ENCODE measurements around the gene ZNF423.
"Not testable (repeated sequence)": the region's sequence is repeated elsewhere in the genome, so short reads cannot be mapped to it uniquely, and the experiment has no call there.

Gene ZNF423

GRCh38 chr16:49855822-49856671 is at the start of gene ZNF423:
Gene ZNF423 (minus strand): TSS chr16:49856112. CDS start chr16:49855774, 338 bp downstream.
- DNase-seq (ENCODE audit: low spot score): no peak

DNA sequence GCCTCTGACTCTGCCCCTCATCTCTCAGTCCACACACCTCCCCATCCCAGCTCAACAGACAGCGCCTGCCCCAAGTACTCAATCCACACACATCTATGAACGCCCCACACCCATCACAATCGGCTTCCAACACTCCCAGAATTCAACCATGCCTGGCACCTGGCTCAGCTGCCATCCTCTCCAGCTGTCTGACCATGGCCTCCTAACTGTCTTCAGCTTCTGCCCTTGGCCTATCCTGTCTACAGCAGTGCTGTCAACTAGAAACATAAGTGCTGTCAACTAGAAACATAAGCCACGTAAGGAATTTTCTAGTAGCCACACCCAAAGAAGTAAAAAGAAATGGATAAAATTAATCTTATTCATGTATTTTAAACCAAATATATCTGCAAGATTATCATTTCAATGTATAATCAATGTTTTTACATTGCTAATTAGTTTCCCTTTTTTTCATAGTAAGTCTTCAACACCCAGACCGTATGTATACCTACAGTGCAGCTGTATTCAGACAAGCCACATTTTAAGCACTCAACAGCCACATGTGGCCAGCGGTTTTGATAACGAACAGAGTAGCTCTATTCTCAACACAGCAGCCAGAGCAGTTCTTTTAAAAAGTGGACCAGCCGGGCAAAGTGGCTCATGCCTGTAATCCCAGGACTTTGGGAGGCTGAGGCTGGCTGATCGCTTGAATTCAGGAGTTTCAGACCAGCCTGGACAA is 48.6 kb upstream of the ZNF423 start:
- DNase-seq (ENCODE audit: low spot score): no peak

GRCh38 chr16:49902908-49903307 is 47.0 kb upstream of the ZNF423 start:
- DNase-seq (ENCODE audit: low spot score): no peak

GRCh38 chr16:49901711-49902110 is 45.8 kb upstream of the ZNF423 start:
- DNase-seq (ENCODE audit: low spot score): no peak

DNA sequence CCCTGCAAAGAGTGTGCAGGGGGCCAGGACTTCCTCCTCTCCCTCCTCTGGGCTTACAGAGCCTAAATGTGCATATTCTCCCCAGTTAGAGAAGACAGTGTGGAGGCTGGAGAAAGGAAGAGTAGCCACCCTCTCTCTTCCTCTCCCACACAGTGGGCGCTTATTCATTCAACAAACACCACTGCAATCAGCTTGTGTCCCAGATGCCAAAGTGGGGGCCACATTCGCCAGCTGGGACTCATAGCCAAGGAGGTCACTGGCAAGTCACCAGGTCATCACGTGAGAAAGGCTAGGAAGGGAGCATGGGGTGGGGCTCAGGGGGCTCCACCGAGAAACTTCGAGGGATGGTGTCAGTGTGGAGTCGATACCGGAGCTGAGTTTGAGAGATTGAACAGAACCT is 45.0 kb upstream of the ZNF423 start:
- no peak for DNase-seq (ENCODE audit: low spot score)

- DNase-seq (ENCODE audit: low spot score): no peak
Measured at GRCh38 chr16:49899991-49900695, 44.2 kb upstream of the ZNF423 start.

DNA sequence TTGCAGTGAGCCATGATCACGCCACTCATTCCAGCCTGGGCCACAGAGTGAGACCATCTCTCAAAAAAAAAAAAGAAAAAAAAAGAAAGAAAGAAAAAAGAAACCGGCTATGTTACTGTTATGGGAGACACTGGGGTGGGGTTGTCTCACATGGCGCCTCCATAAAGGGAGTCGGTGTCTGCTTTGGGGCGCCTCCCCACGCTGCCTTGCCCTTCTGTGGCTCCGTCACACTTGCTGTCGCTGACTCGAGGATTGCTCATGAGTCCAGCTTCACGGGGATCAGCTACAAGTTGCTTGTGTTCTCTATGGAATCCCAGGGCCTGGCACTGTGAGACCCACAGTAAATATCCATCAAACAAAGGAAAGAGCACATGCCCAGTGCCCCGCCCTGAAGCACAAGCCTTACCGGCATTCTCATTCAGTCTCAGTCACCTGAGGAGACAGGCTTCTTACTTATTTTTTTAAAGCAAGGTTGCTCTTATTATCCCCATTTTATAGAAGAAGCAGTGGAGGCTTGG is 40.6 kb upstream of the ZNF423 start:
- no peak for DNase-seq (ENCODE audit: low spot score)

DNA sequence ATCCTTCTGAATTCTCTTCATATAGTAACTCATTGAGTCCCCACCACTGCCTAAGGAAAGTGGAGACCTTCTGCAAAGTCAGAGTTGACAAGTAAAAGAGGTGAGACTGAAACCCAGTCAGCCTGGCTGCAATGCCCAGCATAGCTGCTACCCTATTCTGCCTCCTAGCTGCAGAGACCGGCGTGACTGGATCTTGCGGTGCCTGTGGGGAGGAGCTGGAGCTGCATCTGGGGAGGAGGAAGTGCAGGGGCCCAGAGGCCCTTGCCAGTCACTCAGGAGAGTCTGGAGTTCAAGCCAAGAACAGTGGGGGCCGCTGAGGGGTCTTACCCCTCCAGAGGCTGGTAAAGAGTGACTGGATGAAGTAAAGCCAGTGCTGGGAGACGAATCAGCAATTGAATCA is 35.0 kb upstream of the ZNF423 start:
- no peak for DNase-seq (ENCODE audit: low spot score)

DNA sequence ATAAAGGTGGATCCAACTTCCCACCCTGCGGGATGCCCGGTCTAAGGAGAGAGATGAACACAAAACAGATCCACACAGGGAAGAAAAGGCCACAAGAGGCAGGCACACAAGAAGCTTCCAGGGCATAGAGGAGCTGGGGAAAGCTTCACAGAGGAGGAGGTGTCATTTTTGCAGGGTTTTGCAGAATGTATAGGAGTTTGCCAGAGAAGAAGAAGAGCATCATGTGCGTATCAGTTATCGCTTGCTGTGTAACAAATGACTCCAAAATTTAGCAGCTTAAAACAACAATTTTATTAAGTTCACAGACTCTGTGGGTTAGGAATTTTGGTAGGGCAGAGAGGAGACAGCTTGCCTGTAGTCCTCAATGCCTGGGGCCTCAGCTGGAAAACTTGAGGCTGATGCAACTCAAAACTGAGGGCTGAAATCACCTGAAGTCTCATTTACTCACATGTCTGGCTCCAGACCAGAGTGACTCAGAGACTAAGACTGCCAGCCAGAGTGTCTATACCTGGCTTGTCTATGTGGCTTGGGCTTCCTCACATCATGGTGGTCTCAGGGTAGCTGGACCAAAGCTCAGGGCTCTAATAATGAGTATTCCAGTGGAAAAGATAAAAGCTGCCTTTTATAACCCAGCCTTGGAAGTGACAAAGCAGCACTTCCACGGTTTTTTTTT is 33.9 kb upstream of the ZNF423 start:
- DNase-seq (ENCODE audit: low spot score): peak; percentile 26

- no peak for DNase-seq (ENCODE audit: low spot score)
Measured at GRCh38 chr16:49886554-49887094, 30.7 kb upstream of the ZNF423 start.

DNA sequence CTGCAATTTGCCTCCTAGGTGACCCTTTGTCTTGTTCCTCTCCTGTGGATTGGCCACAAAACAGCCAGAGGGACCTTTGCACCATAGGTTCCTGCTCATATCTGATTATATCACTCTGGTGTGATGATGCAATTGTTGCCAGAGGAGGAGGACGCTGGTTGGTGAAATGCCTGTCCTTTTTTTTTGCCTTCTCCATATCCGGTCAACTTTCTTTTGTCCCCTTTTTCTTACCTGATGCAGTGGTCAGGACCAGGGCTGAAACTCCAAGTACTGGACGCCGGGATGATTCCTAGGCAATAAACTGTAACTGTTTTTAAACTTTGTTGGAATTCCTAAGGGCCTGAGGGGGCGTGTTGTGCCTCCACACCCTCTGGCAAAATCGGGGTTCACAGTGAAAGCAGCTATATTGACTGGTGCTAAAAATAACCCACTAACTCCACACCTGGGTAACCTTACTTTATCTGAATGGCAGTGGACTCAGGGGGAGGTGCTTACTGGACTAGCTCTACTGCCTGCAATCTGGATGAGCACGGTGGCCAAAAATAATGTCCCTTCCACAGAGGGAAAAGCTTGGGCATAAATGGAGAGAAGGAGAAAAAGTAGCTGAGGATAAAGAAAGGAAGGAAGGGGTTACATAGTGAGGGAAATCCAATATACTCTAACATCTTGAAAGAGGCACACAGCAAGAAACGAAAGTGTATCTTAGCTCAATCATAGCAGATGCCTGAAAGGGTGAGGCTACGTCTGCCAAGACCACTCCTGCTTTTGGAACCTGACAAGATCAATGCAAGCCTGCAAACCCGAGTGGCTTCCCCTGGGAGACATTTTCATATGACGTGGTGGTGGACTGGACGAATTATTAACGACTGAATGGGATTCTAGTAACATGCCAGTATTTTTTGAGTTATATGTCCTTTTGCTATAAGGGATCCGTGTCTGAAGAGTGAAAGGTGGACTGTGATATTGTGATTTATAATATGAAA is 28.4 kb upstream of the ZNF423 start:
- peak; percentile 67 for DNase-seq (ENCODE audit: low spot score)

DNA sequence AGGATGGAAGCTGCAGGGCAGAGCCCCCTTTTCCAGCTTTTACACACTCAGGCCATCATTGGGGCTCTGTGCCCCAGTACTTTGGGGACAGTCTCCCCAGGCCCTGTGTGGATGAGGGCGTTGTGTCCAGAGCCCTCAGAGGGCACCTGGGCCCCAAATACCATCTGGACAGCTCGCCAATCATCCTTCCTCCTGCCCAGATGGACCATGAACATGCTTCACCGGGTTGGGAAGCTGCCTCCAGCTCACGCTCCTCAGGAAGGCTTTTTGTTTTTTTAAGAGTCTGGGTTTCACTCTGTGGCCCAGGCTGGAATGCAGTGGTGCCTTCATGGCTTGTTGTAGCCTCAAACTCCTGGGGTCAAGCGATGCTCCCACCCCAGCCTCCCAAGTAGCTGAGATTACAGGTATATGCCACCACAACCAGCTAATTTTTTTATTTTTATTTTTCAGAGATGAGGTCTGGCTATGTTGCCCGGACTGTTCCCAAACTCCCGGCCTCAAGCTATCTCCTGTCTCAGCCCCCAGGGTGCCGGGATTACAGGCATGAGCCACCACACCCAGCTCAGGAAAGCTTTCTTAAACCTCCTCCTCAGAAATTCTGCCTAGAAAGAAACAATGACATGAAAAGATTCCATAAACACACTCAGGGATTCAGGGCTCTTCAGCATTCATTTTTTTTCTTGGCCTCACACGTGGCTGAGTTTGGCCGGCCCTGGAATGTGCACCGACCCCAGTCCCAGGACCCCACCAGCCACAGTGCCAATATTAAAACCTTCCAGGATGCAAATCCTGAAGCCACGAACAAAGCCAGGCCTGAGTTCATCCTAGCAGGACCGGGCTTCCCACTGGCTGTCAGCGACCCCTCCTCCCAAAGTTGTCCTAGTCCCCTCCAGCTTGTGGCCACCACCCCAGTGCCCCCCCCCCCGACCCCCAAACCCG is 27.4 kb upstream of the ZNF423 start:
- no peak for DNase-seq (ENCODE audit: low spot score)

DNA sequence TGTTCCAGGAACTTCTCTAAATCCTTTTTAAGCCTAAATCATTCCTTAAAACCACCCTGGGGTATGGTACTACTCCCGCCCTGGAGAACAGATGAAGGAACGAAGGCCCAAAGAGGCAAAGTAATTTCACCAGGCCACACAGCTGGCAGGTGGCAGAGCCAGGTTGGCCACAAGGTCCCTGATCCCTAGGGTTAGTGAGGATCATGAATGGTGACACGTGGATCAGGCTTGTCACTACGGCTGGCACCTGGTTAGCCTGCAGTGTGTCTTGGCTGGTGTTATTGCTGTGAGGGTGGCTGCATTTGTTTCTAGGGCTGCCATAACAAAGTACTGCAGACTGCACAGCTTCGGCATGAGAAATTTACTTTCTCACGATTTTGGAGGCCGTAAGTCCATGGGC is 26.0 kb upstream of the ZNF423 start:
- DNase-seq (ENCODE audit: low spot score): no peak

- not testable (repeated sequence) for DNase-seq (ENCODE audit: low spot score)
Measured at GRCh38 chr16:49878540-49878939, 22.6 kb upstream of the ZNF423 start.

DNA sequence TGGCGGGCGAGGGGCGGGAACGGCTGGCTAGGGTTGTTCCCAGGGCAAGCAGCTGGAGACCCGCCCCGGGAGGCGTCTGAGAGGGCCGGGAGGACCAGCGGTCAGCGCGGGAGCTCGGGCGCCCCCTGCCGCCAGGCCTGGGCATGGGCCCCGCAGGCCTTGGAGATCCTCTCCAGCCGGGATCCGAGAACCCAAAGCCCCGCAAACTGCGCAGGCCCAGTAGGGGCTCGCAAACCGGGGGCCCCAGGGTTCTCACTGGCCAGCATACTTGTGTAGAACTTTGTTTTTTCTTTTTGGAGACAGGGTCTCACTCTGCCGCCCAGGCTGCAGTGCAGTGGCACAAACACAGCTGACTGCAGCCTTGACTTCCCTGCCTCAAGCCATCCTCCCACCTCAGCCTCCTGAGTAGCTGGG is 20.8 kb upstream of the ZNF423 start:
- no peak for DNase-seq (ENCODE audit: low spot score)

GRCh38 chr16:49875806-49876715 is 20.1 kb upstream of the ZNF423 start:
- DNase-seq (ENCODE audit: low spot score): no peak

GRCh38 chr16:49874613-49875237 is 18.8 kb upstream of the ZNF423 start:
- DNase-seq (ENCODE audit: low spot score): no peak

- DNase-seq (ENCODE audit: low spot score): not testable (repeated sequence)
Measured at GRCh38 chr16:49871824-49872223, 15.9 kb upstream of the ZNF423 start.

Measured in SW480 (cell line).